HG03066 (cell line): ENCODE data around the gene SBK2.
"Not testable (repeated sequence)": the region's sequence is repeated elsewhere in the genome, so short reads cannot be mapped to it uniquely, and the experiment has no call there.

Experiments used
- ATAC-seq: cut with Tn5 transposase; IDR thresholded peaks from one replicate; pipeline ENCODE4 v1.9.1; 2021; ENCODE audit warnings: low read depth; ENCODE audit not compliant: unreplicated experiment

SBK2 gene

DNA sequence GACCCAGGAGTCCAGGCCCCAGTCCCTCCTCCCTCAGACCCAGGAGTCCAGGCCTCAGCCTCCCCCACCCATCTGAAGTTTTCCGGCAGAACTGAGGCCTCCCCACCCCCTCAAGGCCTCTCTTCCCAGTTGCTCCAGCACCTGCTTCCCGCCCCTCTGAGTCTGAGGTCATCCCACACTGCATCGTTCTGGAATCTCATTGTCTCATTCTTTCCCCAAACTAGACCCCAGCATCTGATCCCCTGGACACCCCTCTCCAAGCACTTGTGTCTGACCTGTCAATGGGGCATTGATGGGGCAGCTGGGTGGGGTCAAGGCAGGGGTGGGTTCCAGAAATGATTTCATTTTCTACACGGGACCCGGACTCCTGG lies 793 bp upstream of the SBK2 start:
- no peak for ATAC-seq

DNA sequence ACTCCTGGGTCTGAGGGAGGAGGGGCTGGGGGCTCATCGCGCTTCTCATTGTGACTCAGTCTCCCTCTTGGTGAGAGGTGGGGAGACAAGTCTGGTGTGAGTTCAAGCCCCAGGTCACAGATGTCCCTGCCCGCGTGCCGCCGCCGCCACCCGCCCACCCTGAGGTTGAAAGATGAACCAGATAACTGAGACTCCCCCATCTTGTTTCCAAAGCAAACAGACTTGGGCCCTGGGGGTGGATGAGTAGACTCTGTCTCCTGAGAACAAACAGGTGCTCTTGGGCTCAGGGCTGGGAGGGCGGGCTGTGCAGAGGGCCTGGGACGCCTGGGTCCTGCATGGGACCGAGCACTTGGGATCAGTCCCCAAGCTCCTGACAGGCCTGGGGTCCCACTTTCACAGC lies 567 bp downstream of the SBK2 start:
- ATAC-seq: no peak

DNA sequence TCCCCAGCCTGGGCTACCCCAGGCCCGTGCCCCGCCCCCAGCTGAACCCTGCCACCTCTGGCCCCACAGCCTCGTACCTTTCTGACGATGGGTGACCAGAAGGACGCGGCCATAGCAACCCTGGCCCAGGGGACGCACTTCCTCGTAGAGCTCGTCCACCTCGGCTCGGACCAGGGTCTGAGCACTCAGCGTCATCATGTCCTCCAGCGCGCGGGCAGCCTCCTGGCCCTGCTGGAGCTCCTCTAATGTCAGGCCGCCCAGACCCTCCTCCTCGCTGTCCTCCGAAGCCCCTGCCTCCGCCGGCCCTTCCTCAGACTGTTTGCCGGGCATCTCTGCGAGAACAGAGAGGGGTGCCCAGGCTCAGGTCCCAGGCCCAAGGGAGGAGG lies 975 bp downstream of the SBK2 start:
- no peak for ATAC-seq

DNA sequence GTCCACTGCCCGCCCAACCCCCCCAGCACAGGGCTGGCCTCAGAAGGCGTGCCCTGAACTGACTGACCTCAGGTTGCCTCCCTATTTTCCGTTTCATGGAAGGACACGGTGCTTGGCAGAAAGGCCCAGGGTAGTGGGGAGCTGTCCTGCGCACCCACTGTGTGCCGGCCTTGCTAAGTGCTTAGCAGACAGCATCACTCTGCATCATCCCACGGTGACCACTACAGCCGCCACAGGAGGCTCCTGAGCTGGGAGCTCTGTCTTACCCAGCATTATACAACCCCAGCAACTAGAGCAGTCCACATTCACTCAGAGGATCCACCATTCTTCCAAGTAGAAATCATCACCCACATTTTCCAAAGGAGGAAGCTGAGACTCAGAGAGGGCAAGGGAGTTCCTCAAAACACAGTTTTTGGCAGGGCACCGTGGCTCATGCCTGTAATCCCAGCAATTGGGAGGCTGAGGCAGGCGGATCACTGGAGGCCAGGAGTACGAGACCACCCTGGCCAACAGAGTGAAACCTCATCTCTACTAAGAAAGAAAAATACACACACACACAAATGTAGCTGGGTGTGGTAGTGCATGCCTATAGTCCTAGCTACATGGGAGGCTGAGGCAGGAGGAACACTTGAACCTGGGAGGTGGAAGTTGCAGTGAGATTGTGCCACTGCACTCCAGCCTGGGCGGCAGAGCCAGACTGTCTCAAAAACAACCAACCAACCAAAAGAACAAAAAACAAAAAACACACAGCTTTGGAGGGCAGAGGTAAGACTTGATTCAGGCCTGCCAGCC lies 1.6 kb downstream of the SBK2 start:
- no peak for ATAC-seq

DNA sequence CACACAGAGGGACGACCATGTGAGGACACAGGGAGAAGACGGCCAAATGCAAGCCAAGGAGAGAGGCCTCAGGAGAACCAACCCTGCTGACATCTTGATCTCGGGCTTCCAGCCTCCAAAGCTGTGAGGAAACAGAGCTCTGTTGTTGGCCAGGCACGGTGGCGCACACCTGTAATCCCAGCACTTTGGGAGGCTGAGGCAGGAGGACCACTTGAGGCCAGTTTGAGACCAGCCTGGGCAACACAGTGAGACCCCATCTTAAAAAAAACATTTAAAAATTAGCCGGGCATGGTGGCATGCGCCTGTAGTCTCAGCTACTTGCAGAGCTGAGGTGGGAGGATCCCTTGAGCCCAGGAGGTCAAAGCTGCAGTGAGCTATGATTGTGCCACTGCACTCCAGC lies 2.7 kb downstream of the SBK2 start:
- not testable (repeated sequence) for ATAC-seq

DNA sequence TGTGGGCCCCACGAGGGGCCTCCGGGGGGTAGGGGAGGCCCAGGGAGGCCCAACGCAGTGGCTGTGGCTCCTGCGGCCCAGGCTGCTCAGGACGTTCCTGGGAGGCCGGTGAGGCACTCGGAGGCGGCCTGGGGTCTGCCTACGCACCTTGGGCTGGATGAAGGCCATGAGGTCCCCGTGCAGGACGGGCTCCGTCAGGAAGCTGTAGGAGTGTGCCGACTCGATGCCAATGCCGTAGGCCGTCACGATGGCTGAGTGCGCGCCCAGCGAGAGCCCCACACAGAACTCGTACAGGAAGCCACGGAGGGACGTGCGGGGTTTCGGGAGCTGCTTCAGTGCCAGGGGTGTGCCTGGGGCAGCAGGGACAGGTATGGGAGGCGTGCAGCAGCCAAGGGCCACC lies 5.9 kb downstream of the SBK2 start:
- no peak for ATAC-seq

DNA sequence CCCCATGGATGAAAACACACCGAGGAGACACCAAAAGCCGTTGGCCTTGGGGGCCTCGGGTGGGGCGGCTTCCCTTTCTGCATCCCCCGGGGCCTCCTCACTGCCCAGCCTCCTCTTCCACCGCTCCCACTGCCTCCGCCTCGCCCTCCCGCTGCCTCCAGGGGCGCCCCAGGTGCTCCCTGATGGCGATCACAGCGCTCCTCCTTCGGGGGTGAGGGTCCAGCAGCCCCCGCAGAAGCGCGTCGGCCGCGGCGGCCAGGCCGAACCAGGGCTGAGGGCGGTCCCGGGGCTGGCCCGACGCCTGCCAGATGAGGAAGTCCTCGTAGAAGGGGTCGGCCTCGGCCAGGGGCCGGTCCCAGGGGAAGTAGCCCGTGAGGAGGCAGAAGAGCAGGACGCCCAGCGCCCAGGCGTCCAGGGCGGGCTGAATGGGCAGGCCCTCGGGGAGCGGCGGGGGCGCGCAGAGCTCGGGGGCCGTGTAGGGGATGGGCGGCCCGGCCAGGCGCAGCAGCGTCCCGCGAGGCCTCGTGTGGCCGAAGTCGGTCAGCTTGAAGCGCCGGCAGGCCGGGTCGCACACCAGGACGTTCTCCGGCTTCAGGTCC lies 7.2 kb downstream of the SBK2 start:
- ATAC-seq: no peak

DNA sequence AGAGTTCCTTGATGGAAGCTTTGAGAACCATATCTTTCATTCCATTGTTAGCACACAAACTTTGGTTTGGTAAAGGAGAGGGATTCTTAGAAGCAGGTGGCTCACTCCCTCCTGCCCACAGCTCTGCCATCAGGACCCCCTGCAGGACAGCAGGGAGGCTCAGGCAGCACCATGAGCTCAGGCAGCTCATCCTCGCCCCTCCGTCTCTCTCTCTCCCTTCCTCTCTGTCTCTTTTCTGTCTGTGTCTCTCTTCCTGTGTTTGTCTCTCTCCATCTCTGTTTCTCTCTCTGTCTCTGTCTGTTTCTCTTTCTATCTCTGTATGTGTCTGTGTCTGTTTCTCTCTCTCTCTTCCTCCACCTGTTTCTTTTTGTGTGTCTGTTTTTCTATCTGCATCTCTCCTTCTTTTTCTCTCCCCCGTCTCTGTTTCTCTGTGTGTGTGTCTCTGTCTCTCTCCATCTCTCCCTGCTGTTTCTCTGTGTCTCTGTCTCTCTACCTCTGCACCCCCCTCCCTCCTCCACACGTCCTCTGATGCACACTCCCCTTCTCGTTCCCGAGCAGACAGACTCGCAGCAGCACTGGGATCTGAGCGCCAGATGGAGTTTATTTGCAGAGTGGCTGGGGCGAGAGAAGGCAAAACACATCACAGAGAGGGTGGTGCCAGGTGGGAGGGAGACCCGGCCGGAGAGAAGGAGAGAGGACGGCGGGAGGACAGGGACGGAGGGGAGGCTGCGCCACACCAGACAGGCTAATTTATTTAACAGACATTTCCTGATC lies 8.7 kb downstream of the SBK2 start:
- ATAC-seq: no peak

DNA sequence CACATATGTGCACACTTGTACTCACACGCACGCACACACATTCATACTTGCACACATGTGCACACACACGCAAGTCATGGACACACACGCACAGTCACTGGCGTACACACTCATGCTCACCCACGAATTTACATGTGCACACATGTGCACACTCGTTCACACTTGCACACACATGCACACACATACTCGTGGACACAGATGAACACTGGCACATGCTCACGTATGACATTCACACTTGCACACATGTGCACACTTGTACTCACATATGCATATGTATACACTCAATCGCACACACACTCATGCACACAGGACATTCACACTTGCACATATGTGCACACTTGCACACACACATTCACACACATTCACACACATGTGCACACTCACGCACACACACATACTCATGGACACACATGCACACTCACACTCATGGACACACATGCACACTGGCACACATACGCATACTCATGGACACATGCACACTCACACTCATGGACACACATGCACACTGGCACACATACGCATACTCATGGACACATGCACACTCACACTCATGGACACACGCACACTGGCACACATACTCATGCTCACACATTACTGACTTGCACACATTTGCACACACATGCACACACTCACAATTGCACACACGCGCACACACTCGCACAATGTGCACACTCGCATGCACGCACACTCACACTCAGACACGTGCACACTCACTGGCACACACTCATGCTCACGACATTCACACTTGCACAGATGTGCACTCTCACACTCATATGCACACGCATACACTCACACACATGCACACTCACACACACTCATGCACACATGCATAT lies 9.5 kb downstream of the SBK2 start:
- ATAC-seq: no peak

DNA sequence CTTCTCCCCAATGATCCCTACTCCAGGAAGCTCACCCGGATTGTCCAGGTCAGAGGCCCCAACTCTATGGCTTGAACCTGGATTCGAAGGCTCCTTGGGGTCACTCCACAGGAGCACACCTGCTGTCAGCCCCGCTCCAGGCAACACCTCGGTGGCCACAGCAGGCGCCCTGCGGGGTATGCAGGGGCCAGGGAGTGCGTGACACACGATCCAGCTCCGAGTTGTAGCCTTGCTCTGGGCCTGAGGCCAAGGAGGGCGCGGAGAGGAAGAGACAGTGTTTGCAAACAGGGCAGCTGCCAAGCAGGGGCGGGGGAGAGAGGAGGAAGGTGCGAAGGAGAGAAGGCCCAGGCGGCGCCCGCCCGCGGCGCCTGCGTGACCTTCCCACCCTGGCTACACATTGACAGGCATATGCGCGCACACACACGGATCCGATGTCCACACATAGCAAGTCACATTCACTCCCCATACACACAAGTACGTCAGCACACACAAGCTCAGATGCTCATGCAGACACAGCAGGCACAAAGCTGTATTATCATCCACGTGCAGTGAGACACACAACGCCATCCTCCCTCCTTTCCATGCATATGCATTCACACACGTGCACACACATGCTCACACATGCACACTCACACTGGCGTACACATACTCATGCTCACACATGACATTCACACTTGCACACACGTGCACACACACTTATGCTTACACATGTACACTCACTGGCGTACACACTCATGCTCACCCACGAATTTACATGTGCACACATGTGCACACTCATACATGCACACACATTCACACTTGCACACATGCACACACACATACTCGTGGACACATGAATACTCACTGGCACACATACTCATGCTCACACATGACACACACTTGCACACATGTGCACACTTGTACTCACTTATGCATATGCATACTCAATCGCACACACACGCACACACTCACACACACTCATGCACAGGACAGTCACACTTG lies 10.4 kb downstream of the SBK2 start:
- no peak for ATAC-seq

DNA sequence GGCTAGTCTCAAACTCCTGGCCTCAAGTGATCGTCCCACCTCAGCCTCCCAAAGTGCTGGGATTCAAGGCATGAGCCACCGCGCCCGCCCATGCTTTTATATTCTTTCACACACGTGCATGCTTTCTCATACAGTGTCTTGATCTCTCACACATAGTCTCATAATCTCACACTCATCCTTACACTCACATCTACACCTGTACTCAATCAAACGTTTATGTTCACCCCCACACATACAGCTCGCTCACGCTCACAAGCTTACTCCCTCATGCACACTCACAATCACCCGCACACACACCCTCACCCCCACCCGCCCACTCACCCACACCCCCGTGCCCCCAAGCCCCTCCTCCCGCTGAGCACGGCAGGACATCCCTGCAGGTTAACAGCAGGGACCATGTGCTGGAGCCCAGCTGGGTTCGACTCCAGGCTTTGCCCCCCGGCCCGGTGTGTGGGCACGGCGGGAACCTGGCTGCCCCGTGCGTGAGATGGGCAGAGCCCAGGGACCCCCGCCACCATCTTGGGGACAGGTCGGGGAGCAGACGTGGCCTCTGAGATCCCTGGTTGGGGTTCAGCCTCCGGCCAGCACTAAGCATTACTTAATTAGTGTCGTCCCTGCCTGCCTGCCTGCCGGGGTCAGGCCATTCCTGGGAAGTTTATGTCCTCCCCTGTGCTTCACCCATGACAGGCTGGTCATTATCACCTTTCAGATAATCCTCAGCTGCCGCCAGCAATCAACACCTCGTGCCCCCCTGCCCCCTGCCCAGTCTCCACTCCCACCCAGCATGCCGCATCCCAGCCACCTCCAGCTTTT lies 11.4 kb downstream of the SBK2 start:
- no peak for ATAC-seq

DNA sequence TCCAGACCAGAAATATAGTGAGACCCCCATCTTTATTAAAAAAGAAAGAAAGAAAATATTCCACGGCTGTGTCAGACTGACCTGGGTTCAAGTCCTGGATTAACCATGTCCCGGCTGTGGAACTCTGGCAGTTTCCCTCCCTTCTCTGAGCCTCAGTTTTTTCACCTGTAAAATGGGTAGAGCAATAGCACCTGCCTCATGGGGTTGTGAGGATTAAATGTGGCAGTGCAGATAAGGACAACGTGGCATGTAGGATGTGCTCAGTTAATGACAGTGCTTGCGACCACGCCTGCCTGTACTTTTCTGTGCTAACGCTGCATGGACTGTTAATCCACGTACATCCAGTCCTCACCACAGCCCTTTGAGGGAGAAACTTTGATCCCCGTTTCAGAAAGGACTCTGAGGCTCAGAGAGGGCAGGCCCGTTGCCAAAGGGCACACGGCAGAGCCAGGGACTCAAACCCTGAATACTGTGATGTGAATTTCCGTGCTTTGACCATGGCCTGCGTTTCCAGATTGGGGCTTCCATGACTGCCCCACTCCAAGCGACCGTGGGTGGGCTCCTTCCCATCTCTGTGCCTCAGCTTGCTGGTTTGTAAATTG lies 16.1 kb downstream of the SBK2 start:
- no peak for ATAC-seq

DNA sequence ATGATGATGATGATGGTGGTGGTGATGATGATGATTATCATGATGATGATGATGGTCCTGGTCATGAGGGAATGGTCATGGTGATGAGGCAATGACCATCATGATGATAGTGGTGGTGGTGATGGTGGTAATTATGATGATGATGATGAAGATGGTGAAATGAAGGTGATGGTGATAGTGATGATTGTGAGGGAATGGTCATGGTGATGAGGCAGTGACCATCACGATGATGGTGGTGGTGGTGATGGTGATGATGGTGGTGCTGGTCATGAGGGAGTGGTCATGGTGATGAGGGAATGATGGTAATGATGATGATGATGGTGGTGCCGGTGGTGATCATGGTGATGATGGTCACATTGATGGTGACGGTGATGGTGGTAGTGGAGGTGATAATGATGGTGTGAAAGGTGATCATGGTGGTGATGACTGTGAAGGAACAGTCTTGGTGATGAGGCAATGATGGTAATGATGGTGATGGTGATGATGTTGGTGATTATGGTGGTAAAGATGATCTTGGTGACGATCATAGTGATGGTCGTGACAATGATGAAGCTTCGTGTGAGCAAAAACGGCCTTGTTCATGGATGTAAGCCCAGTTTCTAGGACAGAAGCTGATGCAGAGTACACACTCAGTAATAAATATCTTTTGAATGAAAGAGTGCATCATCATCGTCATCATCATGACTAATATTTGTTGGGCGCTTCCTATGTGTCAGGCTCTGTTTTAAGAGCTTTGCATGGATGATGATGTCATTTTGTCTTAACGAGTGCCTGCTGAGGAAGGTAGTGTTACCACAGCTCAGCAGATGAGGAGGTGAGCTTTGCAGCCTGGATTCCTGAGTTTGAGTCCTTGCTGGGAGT lies 17.3 kb downstream of the SBK2 start:
- no peak for ATAC-seq

DNA sequence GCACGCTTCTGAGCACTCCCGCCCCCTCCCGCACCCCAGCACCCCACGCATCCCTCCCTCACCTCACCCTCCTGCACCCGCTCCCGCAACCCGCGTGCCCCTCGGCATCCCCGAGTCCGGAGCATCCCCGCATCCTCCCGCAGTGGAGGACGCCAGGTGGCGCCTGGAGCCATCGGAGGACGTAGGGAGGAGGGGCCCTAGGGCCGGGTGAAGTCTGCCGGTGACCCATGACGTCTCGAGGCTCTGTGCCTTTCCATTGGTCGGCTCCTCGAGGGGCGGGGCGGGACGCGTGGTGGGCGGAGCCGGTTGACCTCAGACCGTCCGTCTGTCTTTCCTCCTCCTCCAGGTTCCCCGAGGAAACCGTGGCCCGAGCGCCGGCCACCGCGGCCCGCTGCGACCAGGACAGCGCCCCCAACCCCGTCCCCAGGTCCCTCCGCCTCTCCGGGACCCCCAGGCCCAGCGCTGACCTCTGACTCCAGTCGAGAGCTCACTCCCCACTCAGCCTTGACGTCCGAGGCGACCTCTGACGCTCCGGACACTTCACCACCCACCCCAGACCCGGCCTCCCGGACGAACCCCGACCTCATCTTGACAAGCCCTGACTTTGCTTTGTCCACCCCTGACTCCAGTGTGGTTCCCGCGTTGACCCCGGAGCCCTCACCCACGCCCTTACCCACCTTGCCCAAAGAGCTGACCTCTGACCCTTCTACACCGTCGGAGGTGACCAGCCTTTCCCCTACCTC lies 19.9 kb downstream of the SBK2 start:
- ATAC-seq: peak; percentile 98

DNA sequence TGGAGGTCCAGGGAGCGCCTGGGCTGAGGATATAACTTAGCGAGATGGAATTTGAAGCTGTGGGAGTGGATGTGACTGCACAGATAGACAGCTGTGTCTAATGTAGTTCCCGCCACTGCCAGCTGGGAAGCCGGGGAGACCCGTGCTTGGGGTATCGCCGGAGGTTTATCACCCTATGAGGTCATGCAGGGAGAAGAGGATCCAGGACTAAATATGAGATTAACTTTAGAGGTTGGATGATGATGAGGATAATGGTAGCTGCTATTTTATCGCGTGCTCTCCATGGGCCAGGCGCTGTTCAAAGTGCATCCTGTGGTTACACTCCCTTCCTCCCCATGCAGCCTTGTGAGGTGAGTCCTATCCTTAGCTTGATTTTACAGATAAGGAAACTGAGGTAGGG lies 28.8 kb downstream of the SBK2 start:
- no peak for ATAC-seq

DNA sequence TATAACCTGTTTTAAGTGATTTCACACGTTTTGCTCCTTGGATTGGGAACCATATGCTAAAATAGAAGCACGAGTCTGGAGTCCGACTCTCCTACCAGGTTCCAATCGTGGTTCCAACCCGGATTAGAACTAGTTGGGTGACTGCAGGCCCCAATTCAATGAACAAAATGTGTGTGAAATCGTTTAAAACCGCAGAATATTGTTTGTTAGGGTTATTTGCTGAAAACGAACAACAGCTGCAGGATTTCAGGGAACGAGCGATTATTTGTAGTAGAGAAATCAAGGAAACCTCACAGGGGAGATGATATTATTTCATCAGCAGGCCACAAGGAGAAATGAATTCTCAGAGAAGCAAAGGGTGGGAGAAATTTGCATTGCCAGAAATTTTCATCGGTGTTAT lies 32.0 kb downstream of the SBK2 start:
- no peak for ATAC-seq

DNA sequence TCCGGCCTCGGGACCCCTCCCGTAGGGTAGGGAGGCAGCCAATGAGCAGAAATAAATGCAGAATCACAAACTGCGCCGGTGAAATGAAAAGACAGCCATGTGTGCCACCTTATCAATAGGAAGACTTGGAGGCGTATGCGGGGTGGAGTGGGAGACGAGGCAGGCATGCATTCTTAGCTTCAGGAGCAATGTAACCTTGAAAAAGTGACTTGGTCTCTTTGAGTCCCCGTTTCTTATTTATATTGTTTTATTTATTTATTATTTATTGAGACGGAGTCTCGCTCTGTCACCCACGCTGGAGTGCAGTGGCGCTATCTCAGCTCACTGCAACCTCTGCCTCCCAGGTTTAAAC lies 32.7 kb downstream of the SBK2 start:
- ATAC-seq: no peak
